Stimulated activated CD4-positive, alpha-beta T cell treated with anti-CD3 and anti-CD28 coated beads, Interleukin-4, amount 100 ng/mL, for 24 hours (primary cell): ENCODE data around the gene BMERB1.
"Not testable (repeated sequence)": the region's sequence is repeated elsewhere in the genome, so short reads cannot be mapped to it uniquely, and the experiment has no call there.

Experiments used
- DNase-seq: peaks from one replicate; pipeline ENCODE4 v3.0.0-alpha.2; 2020

BMERB1 gene

DNA sequence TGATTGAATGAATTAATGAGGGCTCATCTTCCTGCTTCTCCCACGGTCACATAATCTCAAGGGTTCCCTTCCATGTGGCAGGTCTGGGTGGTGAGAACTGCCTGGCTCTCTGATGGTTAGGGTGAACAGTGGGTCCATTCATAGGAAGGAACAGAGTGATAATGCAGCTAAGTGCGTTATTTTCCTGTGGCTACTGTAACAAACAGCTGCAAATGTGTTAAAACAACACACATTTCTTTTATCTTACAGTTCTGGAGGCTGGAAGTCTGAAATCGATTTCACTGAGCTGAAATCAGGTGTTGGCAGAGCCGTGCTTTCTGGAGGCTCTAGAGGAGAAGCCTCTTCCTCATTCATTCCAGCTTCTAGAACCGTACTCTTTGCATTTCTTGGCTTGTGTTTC is 95.3 kb downstream of the BMERB1 start:
- DNase-seq: no peak

DNA sequence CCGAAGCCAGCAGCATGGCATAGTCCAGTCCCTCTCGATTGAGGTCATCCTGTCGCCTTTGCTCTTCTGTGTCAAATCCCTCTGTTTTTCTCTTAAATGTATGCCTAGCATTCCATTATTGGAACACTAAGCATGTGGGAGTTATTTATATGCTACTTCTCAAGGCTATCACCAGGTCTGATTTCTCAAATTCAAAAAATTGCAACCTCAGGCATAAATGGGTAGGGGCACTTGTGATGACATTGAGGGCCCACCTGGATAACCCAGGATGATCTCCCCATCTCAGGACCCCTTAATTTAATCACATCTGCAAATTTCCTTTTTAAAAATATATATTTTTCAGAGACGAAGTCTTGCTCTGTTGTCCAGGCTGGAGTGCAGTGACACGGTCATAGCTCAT is 95.7 kb downstream of the BMERB1 start:
- no peak for DNase-seq

DNA sequence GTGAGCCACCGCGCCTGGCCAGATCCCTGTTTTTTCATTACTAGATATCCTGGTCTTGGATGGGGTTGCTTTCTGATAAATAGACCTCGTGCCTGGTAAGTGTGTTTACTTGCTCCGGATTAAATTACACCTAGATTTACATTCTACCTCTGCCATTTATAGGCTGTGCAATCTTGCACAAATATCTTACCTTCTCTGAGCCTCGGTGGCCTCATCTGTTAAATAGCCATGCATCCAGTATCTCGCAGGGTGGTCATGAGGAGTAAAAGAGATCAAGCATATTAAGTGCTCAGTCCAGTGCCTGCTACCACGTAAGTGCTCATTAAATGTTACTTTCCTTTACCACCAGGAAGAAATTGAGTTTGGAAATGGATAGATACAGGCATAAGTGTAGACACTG is 98.4 kb downstream of the BMERB1 start:
- DNase-seq: no peak

DNA sequence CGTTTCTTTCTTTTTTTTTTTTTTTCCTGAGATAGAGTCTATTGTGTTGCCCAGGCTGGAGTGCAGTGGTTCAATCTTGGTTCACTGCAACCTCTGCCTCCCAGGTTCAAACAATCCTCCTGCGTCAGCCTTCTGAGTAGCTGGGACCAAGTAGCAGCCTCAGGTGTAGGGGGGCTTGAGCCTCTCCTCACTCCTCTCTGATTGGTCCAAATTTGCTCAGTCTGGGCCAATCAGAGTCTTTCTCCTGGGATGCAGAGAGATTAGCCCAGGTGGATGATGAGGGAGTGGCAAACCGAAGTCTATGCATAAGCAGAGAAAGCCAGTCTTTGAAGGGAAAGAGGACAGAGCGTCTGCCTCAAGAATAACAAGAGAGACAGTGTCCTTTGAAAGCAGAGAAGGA is 99.0 kb downstream of the BMERB1 start:
- DNase-seq: no peak

DNA sequence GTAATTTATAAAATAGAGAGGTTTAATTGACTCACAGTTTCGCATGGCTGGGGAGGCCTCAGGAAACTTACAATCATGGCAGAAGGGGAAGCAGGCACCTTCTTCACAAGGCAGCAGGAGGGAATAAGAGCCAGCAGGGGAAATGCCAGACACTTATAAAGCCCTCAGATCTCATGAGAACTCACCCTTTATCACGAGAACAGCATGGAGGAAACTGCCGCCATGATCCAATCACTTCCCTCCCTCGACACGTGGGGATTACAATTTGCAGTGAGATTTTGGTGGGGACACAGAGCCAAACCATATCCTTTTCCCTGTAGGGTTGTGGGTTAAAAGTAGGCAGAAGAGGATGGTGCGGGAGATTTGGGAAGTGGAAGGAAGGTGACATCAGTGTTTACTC is 101.4 kb downstream of the BMERB1 start:
- no peak for DNase-seq

DNA sequence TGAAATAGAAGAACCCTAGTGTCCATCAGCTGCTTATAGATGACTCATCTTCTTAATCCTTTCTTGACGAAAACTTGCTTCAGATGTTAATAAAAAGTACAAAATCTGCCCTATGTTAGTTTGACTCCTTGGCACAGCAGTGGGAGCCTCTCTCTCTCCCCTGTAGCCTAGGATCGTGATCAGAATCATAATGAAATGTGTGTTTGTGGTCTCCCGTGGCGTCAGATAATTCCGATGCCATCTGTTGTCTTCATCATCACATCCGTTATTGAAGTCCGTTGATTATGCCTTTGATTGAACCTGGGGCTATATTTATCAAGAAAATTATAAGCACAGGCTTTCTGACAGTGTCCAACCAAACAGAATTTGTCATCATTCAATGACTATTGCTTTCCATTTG is 102.5 kb downstream of the BMERB1 start:
- DNase-seq: no peak

DNA sequence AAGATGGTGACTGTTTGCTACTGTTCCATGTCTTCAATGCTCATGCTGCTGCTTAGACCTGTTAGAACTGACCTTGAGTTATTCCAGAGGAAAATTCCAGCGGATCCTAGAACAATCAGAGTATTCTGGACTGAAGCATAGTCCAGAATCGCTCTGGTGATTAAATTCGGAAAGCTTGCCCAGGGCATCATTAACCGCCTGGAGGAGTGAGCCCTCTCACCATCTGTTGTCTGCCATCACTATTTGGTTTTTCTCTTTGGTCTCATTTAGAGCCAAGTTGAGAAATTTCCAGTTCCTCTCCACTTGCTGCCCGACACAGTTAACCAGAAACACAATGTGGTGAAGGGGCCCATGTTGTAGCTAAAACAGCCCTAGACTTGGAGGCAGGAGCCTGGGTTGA is 104.1 kb downstream of the BMERB1 start:
- no peak for DNase-seq

DNA sequence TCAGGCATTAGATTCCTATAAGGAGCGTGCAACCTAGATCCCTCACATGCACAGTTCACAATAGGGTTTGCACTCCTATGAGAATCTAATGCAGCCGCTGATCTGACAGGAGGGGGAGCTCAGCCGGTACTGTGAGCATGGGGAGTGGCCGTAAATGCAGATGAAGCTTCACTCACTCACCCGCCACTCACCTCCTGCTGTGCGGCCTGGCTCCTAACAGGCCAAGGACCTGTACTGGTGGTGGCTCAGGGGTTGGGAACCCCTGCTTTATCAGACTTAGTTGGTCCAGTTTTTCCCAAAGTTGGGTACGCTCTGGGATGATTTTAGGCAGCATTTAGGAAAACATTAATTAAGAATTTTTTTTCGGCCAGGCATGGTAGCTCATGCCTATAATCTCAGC is 104.8 kb downstream of the BMERB1 start:
- DNase-seq: no peak

DNA sequence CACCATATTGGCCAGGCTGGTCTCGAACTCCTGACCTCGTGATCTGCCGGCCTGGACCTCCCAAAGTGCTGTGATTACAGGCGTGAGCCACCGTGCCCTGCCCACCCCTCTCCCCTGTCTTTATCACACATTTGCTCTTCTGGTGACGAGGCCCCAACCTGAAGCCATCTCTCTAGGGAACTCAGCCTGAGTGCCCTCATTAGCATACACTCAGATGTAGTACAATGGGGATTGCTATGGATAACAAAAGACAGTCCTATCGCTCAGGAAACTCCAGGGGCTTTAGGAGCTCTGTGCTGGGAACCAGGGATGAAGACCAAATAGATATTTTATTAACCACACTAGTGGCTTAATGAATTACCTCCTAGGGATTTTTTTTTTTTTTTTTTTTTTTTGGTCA is 107.9 kb downstream of the BMERB1 start:
- DNase-seq: no peak

DNA sequence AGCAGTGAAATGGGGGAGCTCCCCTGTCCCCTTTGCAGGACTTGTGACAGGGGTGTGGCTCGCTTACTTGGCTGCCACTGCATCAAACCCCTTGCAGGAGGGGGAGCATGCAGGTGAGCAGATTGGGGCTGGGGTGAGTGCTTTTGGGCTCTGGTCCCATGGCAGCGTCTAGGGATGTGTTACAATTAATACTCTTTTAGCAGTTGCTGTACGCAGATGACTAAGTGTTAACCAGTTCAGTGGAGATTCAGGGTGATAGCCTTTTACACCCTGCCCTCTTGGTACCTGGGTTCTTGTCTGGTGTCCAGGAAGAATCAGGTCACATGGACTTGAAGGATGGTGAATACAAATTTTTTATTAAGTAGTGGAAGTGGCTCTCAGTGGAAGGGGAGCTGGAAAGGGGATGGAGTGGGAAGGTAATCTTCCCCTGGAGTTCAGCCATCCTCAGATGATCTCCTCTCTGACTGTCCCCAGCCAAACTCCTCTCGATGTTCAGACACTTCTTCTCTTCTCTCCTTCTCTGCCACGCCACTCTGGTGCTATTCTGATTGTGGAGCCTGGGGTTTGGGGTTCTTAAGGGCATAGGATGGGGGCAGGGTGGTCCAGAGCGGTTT is 108.5 kb downstream of the BMERB1 start:
- DNase-seq: no peak

DNA sequence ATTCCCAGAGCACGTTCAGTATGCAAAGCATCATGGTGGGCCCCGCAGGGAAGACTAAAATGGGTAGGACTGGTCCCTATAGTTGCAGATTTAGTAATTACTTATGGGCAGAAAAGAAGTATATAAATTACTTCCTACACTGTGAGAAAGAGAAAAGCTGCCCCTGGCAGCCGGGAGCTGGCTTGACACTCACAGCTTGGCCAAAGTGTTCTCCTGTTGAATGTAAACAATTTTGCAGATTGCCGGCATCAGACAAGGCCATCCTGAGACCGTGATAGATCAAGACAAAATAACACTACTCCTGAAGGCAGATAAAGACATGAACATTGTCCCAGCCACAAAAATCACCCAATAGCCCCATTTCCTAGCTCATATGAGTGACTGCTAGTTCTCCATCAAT is 110.0 kb downstream of the BMERB1 start:
- DNase-seq: no peak

DNA sequence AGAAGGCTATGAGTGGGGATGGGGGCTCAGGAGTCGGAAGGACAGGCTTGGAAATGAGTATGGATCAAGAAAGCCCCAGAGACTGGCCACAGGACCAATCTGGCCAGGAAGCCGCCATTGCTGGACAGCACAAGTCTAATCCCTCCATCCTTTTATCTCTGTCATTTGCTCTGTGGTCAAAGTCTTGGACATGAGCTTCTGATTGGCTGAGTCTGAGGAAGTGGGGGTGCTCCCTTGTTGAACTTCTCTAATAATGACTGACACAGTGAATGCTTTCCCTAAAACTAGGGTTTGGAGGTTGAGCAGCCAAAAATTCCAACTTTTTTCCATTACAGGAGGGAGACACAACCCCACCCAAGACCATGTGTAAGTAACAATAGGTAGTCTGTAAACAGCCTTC is 111.2 kb downstream of the BMERB1 start:
- DNase-seq: no peak

DNA sequence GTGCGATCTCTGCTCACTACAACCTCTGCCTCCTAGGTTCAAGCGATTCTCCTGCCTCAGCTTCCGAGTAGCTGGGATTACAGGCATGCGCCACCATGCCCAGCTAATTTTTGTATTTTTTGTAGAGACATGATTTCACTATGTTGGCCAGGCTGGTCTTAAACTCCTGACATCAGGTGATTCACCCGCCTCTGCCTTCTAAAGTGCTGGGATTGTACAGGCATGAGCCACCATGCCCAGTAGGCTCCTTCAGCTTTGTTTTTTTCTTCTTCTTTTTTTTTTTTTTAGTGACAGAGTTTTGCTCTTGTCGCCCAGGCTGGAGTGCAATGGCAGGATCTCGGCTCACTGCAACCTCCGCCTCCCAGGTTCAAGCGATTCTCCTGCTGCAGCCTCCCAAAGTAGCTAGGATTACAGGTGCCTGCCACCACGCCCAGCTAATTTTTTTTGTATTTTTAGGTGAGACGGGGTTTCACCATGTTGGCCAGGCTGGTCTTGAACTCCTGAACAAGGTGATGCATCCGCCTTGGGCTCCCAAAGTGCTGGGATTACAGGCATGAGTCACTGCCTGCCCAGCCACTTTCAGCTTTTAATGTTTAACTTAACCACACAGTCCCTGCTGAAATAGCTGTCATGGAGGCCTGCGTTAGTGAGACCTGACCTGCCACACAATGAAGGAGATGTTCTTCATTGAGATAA is 112.8 kb downstream of the BMERB1 start:
- not testable (repeated sequence) for DNase-seq

DNA sequence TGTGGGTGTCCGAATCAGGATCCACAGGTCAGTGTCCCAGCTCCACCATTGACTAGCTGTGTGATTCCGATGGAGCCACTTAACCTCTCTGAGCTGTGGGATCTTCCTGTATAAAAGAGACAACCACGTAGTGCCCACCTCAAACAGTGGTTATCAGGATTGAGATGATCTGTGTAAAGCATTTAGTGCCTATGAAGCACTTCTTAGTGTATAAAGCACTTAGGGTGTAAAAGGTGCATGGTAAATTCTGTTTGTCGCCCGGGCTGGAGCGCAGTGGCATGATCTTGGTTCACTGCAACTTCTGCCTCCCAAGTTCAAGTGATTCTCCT is 113.3 kb downstream of the BMERB1 start:
- no peak for DNase-seq

DNA sequence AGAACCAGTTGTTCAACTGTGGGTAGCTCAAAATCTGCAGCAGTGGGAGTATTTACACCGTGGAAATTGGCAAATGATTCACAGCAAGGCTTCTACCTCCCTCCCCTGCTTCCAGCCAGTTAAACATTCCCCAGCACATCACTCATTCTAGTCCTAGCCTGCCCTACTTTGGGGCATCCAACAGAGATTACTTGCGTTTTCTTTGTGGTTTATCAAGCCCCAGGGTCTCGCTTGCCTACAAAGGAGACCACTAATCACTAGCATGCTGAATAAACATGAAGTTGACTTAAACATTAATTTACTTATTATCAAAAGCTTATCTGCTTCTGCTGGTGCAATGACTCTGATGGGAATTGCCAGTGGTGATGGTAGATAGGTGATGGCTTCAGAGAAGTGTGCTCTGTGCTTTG is 114.1 kb downstream of the BMERB1 start:
- no peak for DNase-seq

DNA sequence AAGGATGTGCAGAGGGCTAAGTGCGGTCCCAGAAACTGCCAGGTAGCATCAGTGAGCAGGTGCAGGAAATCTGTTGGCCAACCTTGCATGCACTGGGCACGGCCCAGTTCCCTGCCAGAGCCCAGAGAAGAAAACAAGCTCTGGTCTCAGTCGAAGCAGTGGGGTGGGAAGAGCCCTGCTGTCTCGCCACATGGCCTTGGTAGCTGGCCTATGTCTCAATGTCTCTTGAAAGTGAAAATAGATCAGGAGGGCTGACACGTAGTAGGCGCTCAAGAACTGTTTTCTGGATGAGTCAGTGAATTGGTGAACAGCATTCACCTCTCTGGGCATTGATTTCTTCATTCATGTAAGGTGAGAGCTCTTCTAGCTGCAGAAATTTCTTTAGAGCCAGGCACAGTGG is 118.1 kb downstream of the BMERB1 start:
- no peak for DNase-seq

DNA sequence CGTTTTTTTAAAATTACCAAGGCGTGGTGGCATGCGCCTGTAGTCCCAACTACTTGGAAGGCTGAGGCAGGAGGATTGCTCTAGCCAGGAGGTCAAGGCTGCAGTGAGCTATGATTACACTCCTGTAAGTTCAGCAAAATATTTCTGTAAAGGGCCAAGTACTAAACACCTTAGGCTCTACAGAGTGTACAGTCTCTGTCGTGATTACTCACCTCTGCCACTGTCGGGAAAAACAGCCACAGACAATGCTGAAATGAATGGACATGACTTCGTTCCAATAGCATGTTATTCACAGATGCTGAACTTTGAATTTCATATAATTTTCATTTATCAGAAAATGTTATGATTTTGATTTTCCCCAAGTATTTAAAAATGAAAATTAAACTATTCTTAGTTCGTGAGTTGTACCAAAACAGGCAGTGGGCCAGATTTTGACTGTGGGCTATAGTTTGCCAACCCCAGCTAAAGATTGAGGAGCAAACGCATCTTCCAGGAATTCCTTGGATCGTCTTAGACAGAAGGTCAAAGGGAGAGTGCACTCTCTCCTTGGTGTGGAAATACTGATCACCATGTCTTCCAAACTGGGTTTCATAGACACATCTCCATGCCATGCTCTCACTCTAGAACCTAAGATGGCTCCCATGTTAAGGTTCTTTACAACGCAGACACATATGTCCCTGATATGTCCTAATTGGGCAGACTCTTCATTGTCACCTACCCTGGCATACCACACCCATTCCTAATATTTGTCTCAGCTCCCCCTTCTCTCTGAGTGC is 119.1 kb downstream of the BMERB1 start:
- DNase-seq: peak; percentile 21

DNA sequence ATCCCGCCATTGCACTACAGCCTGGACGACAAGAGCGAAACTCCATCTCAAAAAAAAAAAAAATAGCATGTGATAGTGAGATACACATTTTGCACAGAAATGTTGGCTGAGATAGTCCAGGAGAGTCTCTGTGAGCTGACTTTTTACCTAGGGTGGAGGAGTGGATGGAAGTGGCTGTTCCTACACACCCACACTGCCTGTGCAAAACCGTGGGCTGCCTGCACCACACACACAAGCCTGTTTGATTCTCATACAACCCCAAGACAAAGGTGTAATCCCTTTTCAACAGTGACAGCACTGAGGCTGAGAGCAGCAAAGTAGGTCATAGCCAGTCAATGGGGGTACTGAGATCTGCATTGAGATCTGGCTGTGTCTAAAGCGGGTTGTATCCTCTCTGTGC is 121.7 kb downstream of the BMERB1 start:
- DNase-seq: no peak

DNA sequence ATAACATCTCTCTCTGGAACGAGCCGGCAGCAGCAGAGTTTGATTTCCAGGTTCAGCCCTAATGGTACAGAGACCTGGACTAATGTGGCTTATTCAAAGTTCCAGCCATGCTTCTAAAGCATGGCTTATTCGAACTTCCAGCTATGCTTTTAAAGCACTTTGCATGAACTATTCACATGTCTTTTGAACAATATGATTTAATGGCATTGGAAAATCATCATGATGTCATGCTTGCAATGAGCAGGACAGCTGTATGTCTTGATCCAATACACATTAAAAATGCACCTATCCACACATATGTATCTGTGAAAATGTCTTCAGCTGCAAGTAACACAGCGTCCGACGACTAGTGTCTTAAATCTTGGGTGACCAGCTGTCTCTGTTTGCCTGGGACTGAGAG is 122.9 kb downstream of the BMERB1 start:
- no peak for DNase-seq

DNA sequence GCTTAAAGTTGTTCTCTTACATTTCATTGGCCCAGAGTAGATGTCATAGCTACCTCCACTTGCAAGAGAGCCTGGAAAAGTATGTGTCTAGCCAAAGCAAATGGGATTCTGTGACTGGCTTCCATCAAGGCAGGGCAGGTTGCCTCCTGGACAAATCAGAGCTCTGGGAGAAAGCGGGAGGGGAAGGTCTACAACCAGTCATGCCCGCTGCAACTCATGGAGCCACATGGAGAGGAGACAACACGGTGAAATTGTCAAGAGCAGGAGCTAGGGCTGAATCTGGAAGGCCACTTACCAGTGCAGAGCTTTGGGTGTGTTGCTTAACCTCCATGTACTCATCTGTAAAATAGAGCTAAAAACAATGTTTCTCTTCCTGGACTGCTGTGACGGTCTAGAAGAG is 124.8 kb downstream of the BMERB1 start:
- no peak for DNase-seq

DNA sequence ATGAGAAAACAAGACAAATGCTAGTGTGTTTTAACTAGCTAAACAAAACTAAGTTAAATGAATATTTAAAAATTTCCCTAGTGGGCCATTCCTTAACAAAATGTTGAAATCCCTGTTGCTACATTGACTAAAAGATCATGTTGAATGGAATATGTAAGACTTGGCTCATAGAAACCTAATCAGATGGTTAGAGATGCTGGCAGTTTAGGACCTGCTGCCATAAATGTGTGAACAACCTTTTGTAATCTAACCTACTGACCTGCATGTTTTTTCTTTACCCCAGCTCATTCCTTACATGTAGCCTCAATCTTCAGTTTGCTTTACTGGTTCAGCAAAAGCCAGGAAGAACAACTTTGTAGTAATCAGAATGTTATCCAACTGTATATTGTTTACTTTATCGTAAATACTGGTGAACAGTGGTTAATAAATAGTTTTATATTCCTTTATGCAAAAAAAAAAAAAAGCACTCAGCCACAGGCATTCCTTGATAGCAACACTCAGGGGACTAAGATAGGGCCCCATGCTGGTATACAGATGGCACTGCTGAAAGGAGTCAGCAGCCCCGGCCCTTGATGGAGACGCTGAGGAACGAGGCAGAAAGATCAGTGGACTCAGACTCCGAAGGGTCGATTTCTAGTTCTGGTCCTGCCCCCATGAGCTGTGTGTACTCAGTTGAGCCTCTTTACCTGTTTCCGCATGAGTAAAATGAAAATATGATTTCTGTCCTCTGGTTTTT is 130.4 kb downstream of the BMERB1 start:
- no peak for DNase-seq

DNA sequence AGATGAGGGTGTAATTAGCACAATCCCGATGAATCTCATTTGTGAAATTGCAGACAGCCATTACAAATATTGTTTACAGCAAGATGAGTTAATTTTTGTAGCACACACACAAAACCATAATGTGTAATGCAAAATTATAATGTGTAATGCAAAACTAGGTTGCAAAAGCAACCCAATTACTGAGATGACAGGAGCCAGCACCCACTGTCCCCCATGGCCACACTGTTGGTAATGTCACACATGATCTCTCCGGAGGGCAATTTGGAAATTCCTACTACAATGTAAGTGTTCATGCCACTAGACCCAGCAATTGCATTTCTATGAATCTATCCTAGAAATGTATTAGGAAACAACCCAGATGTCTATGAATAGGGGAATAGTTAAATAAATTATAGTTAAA is 131.7 kb downstream of the BMERB1 start:
- DNase-seq: no peak

DNA sequence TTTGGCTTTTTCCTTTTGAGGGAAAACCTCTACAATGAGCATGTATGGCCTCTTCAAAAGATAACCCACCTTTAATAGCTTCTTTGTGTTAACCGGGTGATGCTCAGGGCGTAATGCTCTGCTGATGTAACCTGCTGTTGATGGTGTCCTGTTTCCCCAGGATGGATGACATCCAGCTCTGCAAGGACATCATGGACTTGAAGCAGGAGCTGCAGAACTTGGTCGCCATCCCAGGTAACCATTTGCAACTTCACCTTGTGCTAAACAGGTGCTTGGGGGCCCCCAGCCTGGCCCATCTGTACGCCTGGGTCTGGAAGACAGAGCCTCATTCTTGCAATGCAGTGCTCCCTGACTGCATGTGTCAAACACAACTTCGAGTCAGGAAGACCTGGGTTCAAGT is 133.4 kb downstream of the BMERB1 start:
- no peak for DNase-seq

DNA sequence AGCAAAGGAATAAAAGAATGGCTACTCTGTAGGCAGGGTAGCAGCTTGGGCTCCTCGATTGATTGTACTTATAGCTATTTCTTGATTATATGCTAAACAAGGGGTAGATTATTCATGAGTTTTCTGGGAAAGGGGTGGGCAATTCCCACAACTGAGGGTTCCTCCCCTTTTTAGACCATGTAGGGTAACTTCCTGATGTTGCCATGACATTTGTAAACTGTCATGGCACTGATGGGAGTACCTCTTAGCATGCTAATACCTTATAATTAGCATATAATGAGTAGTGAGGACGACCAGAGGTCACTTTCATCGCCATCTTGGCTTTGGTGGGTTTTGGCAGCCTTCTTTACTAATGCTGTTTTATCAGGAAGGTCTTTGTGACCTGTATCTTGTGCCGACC is 136.3 kb downstream of the BMERB1 start:
- DNase-seq: not testable (repeated sequence)
